VCaP (cell line): ENCODE data around the gene FAM83G.
A peak's percentile ranks its signal among the peaks of the same experiment; 100 is the strongest.
"Not testable (repeated sequence)": the region's sequence is repeated elsewhere in the genome, so short reads cannot be mapped to it uniquely, and the experiment has no call there.

Source experiments
- H3K27ac ChIP-seq: fragments of 450-650 bp; 2 replicates; pipeline ENCODE4 v1.5.1; 2017
- CTCF ChIP-seq: fragments of 450-650 bp; conservative IDR thresholded peaks from 2 replicates; pipeline ENCODE4 v1.5.1; 2017; ENCODE audit warnings: mild to moderate bottlenecking, moderate library complexity

FAM83G gene

DNA sequence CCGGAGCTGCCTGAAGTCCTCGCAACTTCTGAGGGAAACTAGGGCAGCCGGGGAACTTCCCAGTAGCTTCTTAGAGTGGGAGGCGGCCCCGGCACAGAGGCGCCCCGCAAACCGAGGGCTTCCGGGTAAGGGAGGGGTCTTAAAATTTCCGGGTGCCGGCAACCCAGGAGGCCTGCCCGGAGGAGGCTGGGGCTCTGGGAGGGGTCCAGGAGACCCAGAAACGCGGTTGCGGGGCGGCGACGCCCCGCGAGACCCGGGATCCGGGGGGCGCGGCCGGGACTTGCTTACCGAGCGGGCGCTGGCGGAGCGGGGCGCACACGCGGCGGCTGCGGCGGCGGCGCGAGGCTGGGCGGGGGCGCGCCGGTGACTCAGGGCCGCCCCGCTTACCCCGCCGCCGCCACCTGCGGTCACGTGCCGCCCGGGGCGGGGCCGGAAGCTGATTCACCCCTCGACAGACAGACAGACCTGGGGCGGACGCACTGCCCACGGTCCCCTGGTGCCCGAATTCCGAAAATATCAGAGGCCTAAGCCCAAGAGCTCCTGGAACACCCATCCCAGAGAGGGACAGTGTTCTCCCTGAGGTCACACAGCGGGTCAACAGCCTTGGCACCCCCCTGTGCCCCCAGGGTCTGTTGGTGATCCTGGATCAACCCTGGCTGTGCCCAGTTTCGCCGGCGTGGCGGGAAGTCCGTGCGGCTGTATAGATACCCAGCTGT lies at the start of gene FAM83G:
Gene FAM83G (minus strand): TSS at position 344 of the 716 bp plus-strand sequence. CDS start 723 bp downstream, outside the sequence.
- no peak for TF ChIP-seq CTCF
- H3K27ac ChIP-seq = peak within 1 kb of the TSS; percentile 66; the same call in 1 of the 2 replicates

GRCh38 chr17:19048826-19049225 lies 44.3 kb upstream of the FAM83G start:
- not testable (repeated sequence) for H3K27ac ChIP-seq

GRCh38 chr17:19047510-19047909 lies 42.9 kb upstream of the FAM83G start:
- not testable (repeated sequence) for H3K27ac ChIP-seq

DNA sequence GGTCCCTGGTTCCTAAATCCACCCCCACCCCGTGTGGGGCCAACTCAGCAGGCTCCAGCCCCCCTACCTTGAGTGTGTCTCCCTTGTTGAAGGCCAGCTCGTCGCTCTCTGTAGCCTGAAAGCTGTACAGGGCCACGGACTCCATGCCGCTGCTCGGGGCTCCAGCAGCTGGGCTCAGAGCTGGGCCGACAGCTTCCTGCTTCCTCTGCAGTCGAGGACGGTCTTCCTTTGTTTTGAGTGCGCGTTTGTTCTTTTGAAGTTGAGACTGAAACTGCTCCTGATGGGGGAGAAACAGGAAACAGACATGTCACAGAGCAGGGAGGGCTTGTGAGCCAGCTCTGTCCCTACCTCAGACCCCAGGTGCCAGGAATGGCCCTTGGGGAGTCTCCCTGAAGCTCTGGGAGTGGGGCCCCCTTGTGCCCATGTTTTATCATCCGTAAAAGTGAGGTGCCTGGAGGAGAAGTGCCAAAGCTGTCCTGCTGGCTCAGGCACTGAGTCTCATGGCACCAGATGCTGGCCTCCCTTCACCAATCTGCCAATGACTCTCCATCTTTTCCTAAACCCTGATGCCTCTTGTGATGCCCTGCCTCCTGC lies 42.3 kb upstream of the FAM83G start, which contains the start of gene GRAP:
Gene GRAP (minus strand): TSS at position 176 of the 594 bp plus-strand sequence. CDS start 31 bp downstream, at position 145.
- H3K27ac ChIP-seq = not testable (repeated sequence)

DNA sequence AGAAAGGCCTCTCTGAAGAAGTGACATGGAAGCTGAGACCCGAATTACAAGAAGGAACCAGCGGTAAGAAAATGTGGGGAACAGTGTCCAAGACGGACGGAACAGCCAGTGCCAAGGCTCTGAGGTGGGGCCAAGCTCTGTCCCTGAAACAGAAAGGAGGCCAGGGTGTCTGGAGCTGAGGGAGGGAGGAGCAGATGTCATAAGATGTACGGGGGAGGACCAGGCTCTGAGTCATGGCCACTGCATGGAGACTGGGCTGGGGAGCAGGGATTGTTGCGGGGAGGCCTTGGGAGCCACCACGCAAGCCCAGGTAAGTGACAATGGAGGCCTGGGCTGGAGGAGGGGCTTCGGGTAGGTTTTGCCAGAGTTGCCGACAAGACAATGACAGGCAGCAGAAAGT lies 40.1 kb upstream of the FAM83G start:
- H3K27ac ChIP-seq = not testable (repeated sequence)

- H3K27ac ChIP-seq = not testable (repeated sequence)
Observed at GRCh38 chr17:19043032-19043431, 38.5 kb upstream of the FAM83G start.

GRCh38 chr17:19042369-19042768 lies 37.8 kb upstream of the FAM83G start:
- H3K27ac ChIP-seq = not testable (repeated sequence)

GRCh38 chr17:19041871-19042270 lies 37.3 kb upstream of the FAM83G start:
- not testable (repeated sequence) for H3K27ac ChIP-seq

- H3K27ac ChIP-seq = not testable (repeated sequence)
Observed at GRCh38 chr17:19040350-19040749, 35.8 kb upstream of the FAM83G start.

DNA sequence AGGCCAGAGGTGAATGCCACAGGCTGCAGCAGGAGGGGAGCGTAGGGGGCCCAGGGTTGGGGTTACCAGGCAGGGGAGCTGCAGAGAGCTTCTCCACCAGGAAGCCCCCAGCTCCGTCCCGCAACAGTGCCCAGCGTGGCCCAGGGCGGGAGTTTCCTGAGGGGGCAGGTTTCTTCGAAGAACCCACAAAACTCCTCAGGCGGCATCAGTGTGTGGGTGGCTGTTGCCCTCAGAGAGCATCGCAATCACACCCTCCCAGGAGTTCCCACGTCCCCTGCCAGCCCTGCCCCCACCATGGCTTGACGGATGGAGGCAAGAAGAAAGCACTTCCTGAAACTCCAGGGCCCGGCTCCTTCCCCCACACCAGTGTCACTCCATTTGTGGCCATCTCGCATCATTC lies 34.2 kb upstream of the FAM83G start:
- H3K27ac ChIP-seq = not testable (repeated sequence)

GRCh38 chr17:19038007-19038406 lies 33.4 kb upstream of the FAM83G start:
- H3K27ac ChIP-seq = not testable (repeated sequence)

DNA sequence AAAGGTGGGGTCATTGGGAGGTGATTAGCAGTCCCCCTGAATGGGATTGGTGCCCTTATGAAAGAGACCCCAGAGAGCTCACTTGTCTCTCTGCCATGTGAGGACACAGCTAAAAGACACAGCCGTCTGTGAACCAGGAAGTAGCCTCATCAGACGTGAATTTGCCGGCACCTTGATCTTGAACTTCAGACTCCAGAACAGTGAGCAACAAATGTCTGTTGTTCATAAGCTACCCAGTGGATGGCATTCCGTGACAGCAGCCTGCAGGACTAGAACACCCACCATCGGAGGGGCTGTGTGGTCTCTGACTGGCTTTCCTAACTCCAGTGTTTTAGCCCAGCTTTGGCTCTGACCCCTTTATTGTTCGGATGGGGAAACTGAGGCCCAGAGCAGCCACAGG lies 33.0 kb upstream of the FAM83G start:
- H3K27ac ChIP-seq = not testable (repeated sequence)

DNA sequence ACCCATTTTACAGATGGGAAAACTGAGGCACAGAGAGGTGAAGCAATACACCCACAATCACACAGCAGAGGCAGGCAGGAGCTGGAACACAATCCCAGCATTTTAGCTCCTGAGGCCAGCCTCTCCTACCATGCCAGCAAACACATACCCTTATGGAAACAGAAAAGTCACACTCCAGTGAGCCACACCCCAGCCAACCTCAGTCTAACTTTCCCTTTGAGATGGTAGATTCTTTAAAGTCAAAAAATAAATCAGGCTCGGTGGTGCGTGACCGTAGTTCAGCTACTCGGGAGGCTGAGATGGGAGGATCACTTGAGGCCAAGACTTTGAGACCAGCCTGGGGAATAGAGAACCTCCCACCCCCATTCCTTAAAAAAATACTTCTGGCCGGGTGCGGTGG lies 31.6 kb upstream of the FAM83G start:
- H3K27ac ChIP-seq = not testable (repeated sequence)

- not testable (repeated sequence) for H3K27ac ChIP-seq
Observed at GRCh38 chr17:19032377-19032988, 27.9 kb upstream of the FAM83G start.

GRCh38 chr17:19031729-19032128 lies 27.2 kb upstream of the FAM83G start:
- H3K27ac ChIP-seq = not testable (repeated sequence)

- not testable (repeated sequence) for H3K27ac ChIP-seq
Observed at GRCh38 chr17:19030771-19031449, 26.3 kb upstream of the FAM83G start.

DNA sequence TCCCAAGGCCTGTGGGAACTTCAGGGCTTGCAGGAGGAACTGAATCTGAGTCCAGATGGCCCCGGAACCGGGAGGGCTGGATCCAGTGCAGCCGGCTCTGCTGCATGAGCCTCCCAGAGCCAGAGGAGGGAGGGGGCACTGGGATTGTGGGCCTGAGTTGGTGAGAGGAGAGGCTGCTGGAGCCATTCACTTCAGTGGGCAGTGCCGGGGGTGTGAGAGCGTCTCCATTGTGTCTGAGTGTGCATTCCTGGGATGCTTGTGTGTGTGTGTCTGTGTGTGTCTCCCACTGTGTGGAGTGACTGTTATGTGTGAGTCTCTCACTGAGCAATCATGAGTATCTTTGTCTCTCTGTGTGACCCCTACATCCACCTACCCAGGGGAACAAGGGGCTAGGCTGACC lies 25.2 kb upstream of the FAM83G start:
- not testable (repeated sequence) for H3K27ac ChIP-seq

- H3K27ac ChIP-seq = not testable (repeated sequence)
Observed at GRCh38 chr17:19028671-19029070, 24.1 kb upstream of the FAM83G start.
